H1 (cell line): ENCODE data around the gene XYLB. TPM values are rescaled to one million over a fixed set of nuclear protein-coding genes. Genes with fewer than 3 reads are reported as not detected.

Source experiments
- CHD7 ChIP-seq: fragments of 300-600 bp; sonication (generic); IDR thresholded peaks from 2 replicates; pipeline ENCODE4 v1.7.1; 2012; ENCODE audit warnings: low read length, moderate library complexity, mild to moderate bottlenecking, inconsistent platforms; ENCODE audit not compliant: insufficient replicate concordance
- polyA plus RNA-seq, 7 experiments: library from polyadenylated mRNA; depleted of rRNA in 3 of 7; stranded (reverse) in 5 of 7; unstranded in 2 of 7; fragments of >200 nt in 5 of 7; fragments of 200-250 nt in 2 of 7; gene quantifications; 1 replicate in 5 of 7; 2 replicates in 1 of 7; 4 replicates in 1 of 7; pipeline versions ENCODE4 v1.2.1 to v1.2.3, GENCODE V29; 2011 to 2013; ENCODE audit warnings: missing spikeins in 2 of 7, mixed read lengths in 2 of 7
- total RNA-seq: library from RNA; stranded (reverse); fragmentation: NEBNext Ultra II Directional; extraction: Animal tissue kit (Norgen Biotek cat#: 25700); gene quantifications from 2 replicates; pipeline ENCODE4 v1.2.1, GENCODE V29; 2021

The XYLB gene
- total and polyA plus RNA-seq, 2 of the 8 experiments (the other 6 are each of a cell fraction or from before 2014, with no cell fraction given) = 1.7 to 5.5 TPM

GRCh38 chr3:38374221-38374620 lies 27.6 kb downstream of the XYLB start (continued):
- no peak for TF ChIP-seq CHD7
